ENCODE results near the gene N4BP2L2. TPM values are rescaled to one million over a fixed set of nuclear protein-coding genes. Genes with fewer than 3 reads are reported as not detected.

N4BP2L2 gene
- total RNA-seq, 1 donor = 183 TPM

DNA sequence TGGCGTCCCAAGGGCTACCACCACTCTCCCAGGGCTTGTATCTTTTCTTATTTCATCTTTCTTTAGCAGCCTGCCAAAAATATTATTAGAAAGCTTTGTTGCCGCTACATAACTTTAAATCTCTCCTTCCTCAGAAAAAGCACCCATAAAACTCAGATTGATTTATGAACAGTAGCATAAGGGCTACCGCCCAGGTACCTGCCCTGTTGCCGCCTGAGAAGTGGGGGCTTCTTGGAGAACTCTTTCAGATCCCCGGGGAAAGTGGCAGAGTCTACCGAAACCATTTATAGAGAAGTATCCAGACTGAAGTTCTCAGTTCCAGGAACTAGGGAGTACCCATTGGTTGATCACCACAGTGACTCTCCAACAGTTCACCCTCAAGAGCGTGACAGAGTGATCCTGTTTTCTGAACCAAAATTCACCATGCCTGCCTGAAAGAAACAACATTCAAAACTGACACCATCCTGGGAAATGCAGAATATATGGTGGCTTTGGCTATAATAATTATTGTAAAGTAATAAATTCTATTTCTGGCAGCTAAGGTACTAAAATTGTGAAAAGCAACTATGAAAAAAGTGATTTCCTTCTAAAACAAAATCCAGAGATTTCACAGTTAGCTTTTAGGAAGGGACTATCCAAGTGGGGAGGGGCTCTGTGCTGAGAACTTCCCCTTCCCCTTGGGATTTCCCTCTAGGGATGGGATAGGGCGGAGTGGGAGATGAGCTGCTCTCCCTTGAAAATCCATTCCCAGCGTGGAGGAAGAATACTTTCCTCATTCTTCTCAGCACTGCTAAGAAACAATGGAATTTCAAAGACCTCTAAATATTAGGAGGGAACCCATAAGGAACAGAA is 109.8 kb downstream of the N4BP2L2 start:
- Histone ChIP-seq H3K27ac (ENCODE audit: low read depth, low read length) (peak overlapping the region; percentile 6), H3K27me3 (ENCODE audit: insufficient read depth, low read length) (no peaks in the 10 kb centered on the region), H2AFZ (ENCODE audit: low read length) (peak overlapping the region; percentile 85), H4K20me1 (ENCODE audit: insufficient read depth, low read length) (no peaks in the 10 kb centered on the region), H3K4me3 (ENCODE audit: insufficient read depth, low read length) (peak overlapping the region; percentile 85), H3K4me1 (ENCODE audit: insufficient read depth, low read length) (peaks cover 19% of the 10 kb centered on the region), H3K36me3 (ENCODE audit: insufficient read depth, low read length) (peaks cover 10% of the 10 kb centered on the region), H3K79me2 (ENCODE audit: insufficient read depth, low read length) (peaks cover 6% of the 10 kb centered on the region), H3K4me2 (ENCODE audit: insufficient read depth, low read length) (peak overlapping the region; percentile 96), H3K9me3 (ENCODE audit: low read depth, low read length) (no peaks in the 10 kb centered on the region)
- TF ChIP-seq, protein P1, sequence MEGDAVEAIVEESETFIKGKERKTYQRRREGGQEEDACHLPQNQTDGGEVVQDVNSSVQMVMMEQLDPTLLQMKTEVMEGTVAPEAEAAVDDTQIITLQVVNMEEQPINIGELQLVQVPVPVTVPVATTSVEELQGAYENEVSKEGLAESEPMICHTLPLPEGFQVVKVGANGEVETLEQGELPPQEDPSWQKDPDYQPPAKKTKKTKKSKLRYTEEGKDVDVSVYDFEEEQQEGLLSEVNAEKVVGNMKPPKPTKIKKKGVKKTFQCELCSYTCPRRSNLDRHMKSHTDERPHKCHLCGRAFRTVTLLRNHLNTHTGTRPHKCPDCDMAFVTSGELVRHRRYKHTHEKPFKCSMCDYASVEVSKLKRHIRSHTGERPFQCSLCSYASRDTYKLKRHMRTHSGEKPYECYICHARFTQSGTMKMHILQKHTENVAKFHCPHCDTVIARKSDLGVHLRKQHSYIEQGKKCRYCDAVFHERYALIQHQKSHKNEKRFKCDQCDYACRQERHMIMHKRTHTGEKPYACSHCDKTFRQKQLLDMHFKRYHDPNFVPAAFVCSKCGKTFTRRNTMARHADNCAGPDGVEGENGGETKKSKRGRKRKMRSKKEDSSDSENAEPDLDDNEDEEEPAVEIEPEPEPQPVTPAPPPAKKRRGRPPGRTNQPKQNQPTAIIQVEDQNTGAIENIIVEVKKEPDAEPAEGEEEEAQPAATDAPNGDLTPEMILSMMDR (IDR thresholded peaks at IDR 0.05; ENCODE audit: extremely low read depth, low read depth, low read length) = no peak
- DNase-seq (ENCODE audit: insufficient read length, low spot score, missing footprints) = no peak

DNA sequence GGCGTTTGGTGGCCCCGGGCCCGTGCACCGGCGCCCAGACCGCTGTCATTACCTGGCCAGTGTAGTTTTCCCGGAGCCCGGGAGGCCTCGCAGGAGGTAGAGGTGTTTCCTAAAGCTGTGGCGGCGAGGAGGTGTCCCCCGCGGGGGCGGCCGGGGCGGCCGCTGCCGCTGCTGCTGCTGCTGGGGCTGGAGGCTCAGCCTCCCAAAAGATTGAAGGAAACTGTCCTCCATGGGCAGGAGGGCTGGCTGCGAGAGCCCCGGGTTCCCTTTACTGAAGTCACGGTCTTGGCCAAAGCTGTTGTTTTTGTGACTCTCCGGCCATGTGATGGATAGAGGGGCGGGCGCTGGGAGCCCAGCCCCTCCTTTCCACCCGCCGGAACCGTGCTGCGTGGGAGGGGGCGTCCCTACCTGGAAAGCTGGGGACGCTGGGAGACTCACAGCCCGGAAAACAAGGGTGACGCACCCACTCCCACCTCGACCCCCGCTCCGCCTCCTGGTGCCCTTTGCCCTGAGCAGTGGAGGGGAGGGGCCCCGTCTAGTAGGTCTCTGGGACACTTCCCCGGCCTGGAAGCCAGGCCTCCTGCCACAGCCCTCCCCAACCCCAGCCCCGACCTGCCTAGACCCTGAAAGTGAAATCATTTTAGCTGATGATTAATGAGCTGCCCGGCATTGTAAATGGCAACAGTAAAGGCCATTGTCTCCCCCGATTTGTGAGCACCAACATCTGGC is 110.6 kb downstream of the N4BP2L2 start, which contains the start of gene N4BP2L1:
N4BP2L1 (minus strand) TSS at position 279 of the 729 bp plus-strand sequence; CDS start at position 231, 48 bp downstream.
- no peaks in the 10 kb centered on the region for H3K9me3 ChIP-seq (ENCODE audit: low read depth, low read length)
- TF ChIP-seq, protein P1 (IDR thresholded peaks at IDR 0.05; ENCODE audit: extremely low read depth, low read depth, low read length) = no peak
- H2AFZ ChIP-seq (ENCODE audit: low read length) = peak within 1 kb of the TSS; percentile 85
- peak within 1 kb of the TSS; percentile 96 for H3K4me2 ChIP-seq (ENCODE audit: insufficient read depth, low read length)
- H3K79me2 ChIP-seq (ENCODE audit: insufficient read depth, low read length) = peaks cover 6% of the 10 kb centered on the region
- H4K20me1 ChIP-seq (ENCODE audit: insufficient read depth, low read length) = no peaks in the 10 kb centered on the region
- H3K27me3 ChIP-seq (ENCODE audit: insufficient read depth, low read length) = no peaks in the 10 kb centered on the region
- H3K4me1 ChIP-seq (ENCODE audit: insufficient read depth, low read length) = peaks cover 19% of the 10 kb centered on the region
- peak within 1 kb of the TSS; percentile 85 for H3K4me3 ChIP-seq (ENCODE audit: insufficient read depth, low read length)
- peak; percentile 93 for DNase-seq (ENCODE audit: insufficient read length, low spot score, missing footprints)
- peaks cover 8% of the 10 kb centered on the region for H3K36me3 ChIP-seq (ENCODE audit: insufficient read depth, low read length)
- H3K27ac ChIP-seq (ENCODE audit: low read depth, low read length) = peak within 1 kb of the TSS; percentile 41

DNA sequence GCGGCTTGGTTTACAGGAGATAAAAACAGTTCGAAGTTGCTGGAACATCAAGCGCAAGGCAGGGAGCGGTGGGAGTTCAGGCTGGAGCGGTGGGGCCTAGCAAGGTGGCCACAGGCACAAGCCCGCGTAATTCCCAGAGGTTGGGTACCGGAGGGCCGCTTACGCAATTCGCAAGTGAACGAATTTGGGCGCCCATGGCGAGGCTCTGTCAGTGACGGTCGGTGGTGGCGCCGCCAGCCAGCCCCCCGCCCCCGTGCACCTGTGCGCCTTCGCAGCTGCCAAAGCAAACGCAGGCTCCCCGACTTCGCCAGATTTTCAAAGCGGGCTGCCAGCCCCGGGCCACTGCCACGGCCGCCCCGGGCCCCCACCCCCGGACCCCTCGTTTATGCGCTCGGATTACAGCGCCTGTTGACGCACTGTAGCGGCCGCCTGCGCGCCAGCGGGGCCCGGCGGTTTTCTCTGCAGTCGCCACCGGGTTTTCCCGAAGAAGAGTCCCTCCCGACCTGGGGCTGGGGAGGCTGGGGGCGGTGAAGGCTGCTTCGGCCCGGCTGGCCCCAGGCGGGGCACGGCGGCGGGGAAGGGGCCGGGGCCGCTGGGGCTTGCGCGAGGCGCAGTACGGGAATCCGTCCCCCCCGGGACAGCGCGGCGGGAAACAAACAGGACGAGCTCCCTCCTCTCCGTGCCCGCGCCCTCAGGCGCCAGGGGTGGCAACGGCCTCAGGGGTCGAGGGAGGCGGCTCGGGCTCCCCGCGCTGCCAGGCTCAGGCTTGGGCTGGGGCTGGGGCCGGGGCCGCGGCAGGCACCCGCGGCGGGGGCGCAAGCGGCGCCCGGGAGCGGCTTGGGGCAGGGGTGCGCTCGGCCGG is 111.4 kb downstream of the N4BP2L2 start:
- Histone ChIP-seq H3K4me2 (ENCODE audit: insufficient read depth, low read length) (peak overlapping the region; percentile 96), H4K20me1 (ENCODE audit: insufficient read depth, low read length) (no peaks in the 10 kb centered on the region), H2AFZ (ENCODE audit: low read length) (peak overlapping the region; percentile 84), H3K27ac (ENCODE audit: low read depth, low read length) (peak overlapping the region; percentile 41), H3K9me3 (ENCODE audit: low read depth, low read length) (no peaks in the 10 kb centered on the region), H3K36me3 (ENCODE audit: insufficient read depth, low read length) (peaks cover 4% of the 10 kb centered on the region), H3K4me3 (ENCODE audit: insufficient read depth, low read length) (peak overlapping the region; percentile 85), H3K4me1 (ENCODE audit: insufficient read depth, low read length) (peaks cover 19% of the 10 kb centered on the region), H3K79me2 (ENCODE audit: insufficient read depth, low read length) (peaks cover 6% of the 10 kb centered on the region), H3K27me3 (ENCODE audit: insufficient read depth, low read length) (no peaks in the 10 kb centered on the region)
- peak; percentile 88 for DNase-seq (ENCODE audit: insufficient read length, low spot score, missing footprints)
- TF ChIP-seq, protein P1 (IDR thresholded peaks at IDR 0.05; ENCODE audit: extremely low read depth, low read depth, low read length) = no peak
